Activated T-helper 1 cell treated with anti-CD3 and anti-CD28 coated beads, Interleukin-12 subunit alpha, Interleukin-12 subunit beta, Interleukin-2, Interleukin-4 antibody, amounts not matched to agents 30 ng/mL and 10 ng/mL and 1 ng/mL, durations not matched to agents 14 hours and 24 hours and 36 hours (primary cell): ENCODE results near the gene CEMP1. TPM values are rescaled to one million over a fixed set of nuclear protein-coding genes. Genes with fewer than 3 reads are reported as not detected.
"Not testable (repeated sequence)": the region's sequence is repeated elsewhere in the genome, so short reads cannot be mapped to it uniquely, and the experiment has no call there.

Experiments
- DNase-seq: peaks from one replicate; pipeline ENCODE4 v3.0.0; 2021; ENCODE audit warnings: low spot score
- H3K27ac Mint-ChIP-seq: one replicate; pipeline ENCODE4 v1.8.0; 2021; ENCODE audit warnings: mild to moderate bottlenecking, mixed read lengths
- H3K27me3 Mint-ChIP-seq: one replicate; pipeline ENCODE4 v1.8.0; 2022; ENCODE audit warnings: mild to moderate bottlenecking, moderate library complexity, mixed read lengths; ENCODE audit not compliant: insufficient read depth
- H3K36me3 Mint-ChIP-seq: one replicate; pipeline ENCODE4 v1.8.0; 2021; ENCODE audit warnings: low read depth, mixed read lengths
- H3K4me1 Mint-ChIP-seq: one replicate; pipeline ENCODE4 v1.8.0; 2021; ENCODE audit warnings: low read depth, mixed read lengths
- H3K4me3 Mint-ChIP-seq: one replicate; pipeline ENCODE4 v1.8.0; 2021; ENCODE audit warnings: mild to moderate bottlenecking, moderate library complexity, mixed read lengths
- H3K9me3 Mint-ChIP-seq: one replicate; pipeline ENCODE4 v1.8.0; 2021; ENCODE audit warnings: mixed read lengths
- intact Hi-C: fragments of 100-400 bp; cut with micrococcal nuclease; formaldehyde crosslinking; loops from one replicate; pipeline ENCODE4 v1.15.1; 2024
- total RNA-seq: library from RNA; stranded (reverse); gene quantifications from 2 replicates; pipeline ENCODE4 v1.2.3, GENCODE V29; 2022

Gene CEMP1
- total RNA-seq, 1 donor from 2014 or later: 0.23 TPM

DNA sequence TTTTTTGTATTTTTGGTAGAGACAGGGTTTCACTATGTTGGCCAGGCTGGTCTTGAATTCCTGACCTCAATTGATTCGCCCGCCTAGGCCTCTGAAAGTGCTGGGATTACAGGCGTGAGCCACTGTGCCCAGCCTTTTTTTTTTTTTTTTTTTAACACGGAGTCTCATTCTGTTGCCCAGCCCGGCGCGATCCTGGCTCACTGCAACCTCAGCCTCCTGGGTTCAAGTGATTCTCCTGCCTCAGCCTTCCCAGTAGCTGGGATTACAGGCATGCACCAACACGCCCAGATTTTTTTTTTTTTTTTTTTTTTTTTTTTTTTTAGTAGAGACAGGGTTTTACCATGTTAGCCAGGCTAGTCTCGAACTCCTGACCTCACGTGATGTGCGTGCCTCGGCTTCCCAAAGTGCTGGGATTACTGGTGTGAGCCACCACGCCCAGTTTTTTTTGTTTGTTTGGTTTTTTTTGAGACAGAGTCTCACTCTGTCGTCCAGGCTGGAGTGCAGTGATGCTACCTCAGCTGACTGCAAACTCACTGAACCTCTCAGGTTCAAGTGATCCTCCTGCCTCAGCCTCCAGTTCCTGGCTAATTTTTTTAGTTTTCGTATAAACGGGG, 2.0 kb upstream of the CEMP1 start:
- intact Hi-C loops: loop anchor here (2.0 to 10.0 kb wide), 5 partner anchors 58 to 920 kb away; partner anchors contain the start of genes CRAMP1, IFT140, NUBP2 and RNPS1
- peak overlapping the region; percentile 100 for H3K4me3 Mint-ChIP-seq
- H3K27ac Mint-ChIP-seq: peak overlapping the region; percentile 100

DNA sequence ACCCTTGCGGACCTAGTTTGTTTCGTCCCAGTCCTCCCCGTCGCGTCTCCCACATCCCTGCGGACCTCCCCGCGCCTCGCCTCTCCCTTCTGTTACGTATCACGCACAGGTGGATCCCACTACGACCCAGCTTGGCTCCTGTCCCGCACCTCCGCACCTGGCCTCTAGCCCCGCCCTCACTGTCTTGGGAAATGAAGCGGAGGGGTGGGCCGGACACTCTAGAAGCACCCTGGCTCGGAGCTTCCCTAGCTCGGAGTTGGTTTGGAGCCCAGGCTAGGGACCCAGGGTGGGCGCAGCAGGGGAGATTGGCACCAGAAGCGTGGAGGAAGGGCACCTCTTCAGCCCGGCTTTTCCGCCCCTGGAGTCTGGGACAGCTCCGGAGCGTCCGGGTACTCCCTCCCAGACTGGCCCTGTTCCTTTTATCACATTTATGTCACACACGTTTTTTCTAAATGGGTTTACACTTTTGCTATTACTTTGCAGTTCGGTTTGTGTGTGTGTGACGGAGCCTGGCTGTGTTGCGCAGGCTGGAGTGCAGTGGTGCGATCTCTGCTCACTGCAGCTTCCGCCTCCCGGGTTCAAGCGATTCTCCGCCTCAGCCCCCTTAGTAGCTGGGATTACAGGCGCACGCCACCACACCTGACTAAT, 1.4 kb upstream of the CEMP1 start:
- H3K4me3 Mint-ChIP-seq: peak overlapping the region; percentile 100

More for the DNA sequence above, 2.0 kb upstream of the CEMP1 start:
- not testable (repeated sequence) for H3K9me3 Mint-ChIP-seq, DNase-seq, H3K27me3 Mint-ChIP-seq, H3K36me3 Mint-ChIP-seq
- peaks cover 13% of the 10 kb centered on the region for H3K4me1 Mint-ChIP-seq

DNA sequence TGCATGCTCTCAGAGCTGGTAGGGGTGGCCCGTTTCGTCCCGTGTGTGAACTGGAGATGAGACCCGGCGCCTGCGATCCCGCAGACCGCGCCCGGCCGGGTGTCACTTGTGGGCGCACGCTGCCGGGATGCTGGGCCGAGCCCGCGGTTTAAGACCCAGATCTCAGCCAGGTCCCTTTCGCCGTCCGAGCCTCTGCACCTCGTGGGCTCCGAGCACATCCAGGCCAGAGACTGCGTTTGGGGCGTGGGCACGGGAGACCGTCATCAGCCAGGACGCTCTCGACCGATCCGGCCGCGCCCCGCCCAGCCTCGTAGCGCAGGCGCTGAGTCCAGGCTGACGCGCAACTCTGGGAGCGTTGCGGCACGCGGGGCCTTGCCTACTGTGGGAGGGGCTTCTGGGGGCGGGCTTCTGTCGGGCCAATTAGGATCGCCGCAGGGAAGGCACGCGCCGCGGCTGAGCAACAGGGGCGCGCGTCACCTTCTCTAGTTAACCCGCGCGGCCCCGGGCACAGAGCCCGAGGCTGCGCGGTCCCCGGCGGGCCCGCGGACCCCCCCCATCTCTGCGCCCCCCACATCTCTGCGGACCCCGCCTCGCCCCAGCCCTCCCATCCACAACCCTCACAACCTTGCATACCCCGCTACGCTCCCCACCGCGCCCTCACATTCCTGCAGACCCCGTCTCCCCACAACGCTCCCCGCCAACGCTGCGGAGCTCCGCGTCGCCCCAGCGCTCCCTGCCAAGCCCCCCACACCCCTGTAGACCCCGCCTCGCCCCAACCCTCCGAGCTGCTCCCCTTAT, 687 bp upstream of the CEMP1 start:
- DNase-seq: peak; percentile 97
- Mint-ChIP-seq H3K36me3 (peaks cover 2% of the 10 kb centered on the region), H3K4me1 (peaks cover 9% of the 10 kb centered on the region), H3K4me3 (peak overlapping the region; percentile 100), H3K27me3 (no peaks in the 10 kb centered on the region), H3K27ac (peak overlapping the region; percentile 100), H3K9me3 (no peaks in the 10 kb centered on the region)
- intact Hi-C loops: loop anchor here (1.0 to 10.0 kb wide), 7 partner anchors 12 to 919 kb away; partner anchors contain the start of genes AMDHD2, CCNF, CRAMP1 and IFT140

More for the DNA sequence above, 1.4 kb upstream of the CEMP1 start:
- intact Hi-C loops: loop anchor here (1.0 to 10.0 kb wide), 7 partner anchors 12 to 920 kb away; partner anchors contain the start of genes AMDHD2, CCNF, CRAMP1 and IFT140
- DNase-seq: peak; percentile 54
- Mint-ChIP-seq H3K9me3 (no peaks in the 10 kb centered on the region), H3K27me3 (no peaks in the 10 kb centered on the region), H3K27ac (peak overlapping the region; percentile 100), H3K36me3 (peaks cover 2% of the 10 kb centered on the region), H3K4me1 (peaks cover 13% of the 10 kb centered on the region)

DNA sequence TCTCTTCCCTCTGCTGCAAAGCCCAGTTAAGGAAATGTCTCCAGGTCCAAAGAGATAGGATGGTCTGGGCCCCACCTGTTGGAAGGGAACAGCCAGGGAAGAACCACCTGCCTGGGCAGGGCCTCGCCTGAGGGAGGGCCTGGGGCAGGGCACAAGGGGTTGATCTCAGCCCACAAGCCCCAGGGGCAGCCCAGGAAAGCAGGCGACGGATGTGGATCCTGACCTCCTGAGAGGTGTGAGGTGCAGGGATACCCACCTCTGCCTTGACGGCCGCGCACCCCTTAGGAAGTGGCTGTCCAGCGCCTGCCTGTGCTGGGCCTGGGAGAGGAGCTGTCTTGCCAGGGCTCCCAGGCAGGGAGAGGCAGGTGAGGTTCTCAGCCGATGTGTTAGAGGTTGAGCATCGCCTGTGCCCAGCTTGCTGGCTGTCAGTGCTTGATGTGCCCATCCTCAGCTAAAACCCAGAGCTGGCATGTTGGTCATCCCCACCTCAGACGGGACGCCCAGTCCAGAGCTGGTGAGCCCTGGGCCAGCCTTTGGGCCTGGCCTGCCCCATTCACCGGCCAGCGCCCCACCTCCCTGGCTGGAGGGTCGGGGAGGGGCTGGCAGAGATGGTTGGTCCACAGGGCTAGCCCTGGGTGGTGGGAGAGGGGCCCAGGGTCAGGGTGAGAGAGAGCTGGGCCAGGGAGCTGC, 434 bp downstream of the CEMP1 start:
- intact Hi-C loops: loop anchor here (5.0 to 10.0 kb wide), 3 partner anchors 263 to 874 kb away; partner anchors contain the start of genes NUBP2, RNPS1, SPSB3 and ZNF174
- H3K9me3 Mint-ChIP-seq: no peaks in the 10 kb centered on the region
- H3K27me3 Mint-ChIP-seq: no peaks in the 10 kb centered on the region
- H3K36me3 Mint-ChIP-seq: peaks cover 2% of the 10 kb centered on the region
- H3K4me3 Mint-ChIP-seq: peak overlapping the region; percentile 100
- DNase-seq: no peak
- H3K27ac Mint-ChIP-seq: peak overlapping the region; percentile 100
- H3K4me1 Mint-ChIP-seq: peaks cover 9% of the 10 kb centered on the region

DNA sequence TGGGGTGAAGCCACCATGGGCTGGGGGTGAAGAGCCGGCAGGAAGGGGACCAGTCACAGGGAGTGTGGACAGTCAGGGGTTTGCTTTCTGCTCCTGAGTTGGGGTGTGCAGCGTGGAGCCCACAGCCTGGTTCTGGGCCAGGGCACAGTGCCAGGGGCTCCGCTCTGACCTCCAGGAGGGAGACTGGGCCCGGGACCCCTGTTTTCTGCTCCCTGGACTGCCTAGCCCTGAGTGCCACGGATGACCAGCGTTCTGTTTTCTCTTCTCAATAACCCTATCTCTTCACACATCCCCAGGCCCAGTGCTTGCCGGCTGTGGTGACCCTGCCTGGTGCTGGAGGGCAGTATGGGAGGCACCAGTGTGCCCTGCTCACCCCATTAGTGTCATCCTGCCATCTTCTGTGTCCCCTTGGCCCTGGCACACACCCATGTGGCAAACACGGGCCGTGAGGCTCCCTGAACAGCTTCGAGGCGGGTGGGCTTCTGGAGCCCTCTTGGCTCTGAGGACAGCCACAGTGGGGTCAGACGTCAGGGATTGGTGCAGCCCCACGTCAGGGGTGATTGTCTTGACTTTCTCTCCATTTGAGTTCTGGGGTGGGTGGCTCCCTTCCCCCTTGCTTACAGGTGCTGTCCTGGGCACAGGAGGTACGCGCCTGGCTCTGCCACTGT, 1.1 kb downstream of the CEMP1 start:
- peak overlapping the region; percentile 66 for H3K27ac Mint-ChIP-seq
- no peak for DNase-seq
- no peak overlapping the region for H3K4me3 Mint-ChIP-seq

DNA sequence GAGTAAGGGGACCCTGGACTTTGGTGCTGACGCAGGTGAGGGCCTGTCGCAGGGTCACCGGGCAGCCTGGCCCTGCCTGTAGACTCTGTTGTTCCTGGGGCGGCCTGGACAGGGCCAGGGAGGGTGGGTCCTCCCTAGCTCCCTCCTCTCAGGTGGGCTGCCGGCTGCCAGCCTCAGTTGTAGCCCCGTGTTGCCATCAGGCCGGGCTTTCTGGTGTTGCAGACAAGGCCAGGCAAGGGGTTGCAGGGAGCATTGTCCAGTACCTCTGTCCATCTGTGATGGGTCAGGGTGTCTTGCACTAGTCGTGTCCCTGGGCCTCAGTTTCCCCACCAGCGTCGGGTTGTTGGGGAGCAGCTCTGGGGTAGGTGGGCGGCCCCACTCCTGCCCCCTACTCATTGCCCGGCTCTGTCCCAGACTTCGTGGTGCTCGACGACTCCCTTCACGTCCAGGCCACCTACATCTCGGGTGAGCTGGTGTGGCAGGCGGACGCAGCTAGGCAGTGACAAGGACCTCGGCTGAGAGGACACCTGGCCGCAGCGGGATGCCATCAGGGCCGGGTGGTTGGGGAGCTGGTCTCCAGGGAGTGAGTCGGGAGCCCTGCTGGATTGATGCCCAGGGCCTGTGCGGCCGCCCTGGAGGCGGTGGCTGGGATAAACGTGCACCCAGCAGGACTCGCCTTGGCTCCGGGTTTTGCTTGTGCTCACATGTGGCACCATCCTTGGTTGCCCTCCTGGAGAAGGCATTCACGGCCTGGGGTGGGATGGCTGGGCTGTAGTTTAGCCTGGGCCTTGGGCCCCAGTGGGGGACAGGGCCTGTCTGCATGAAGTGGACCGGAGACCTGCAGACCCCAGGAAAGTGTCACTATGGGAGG, 1.9 kb downstream of the CEMP1 start:
- Mint-ChIP-seq H3K36me3 (peaks cover 7% of the 10 kb centered on the region), H3K27ac (no peak overlapping the region), H3K9me3 (no peaks in the 10 kb centered on the region), H3K4me3 (no peak overlapping the region), H3K4me1 (peaks cover 12% of the 10 kb centered on the region), H3K27me3 (no peaks in the 10 kb centered on the region)
- DNase-seq: no peak
- intact Hi-C loops: no loop called here

More for the DNA sequence above, 1.1 kb downstream of the CEMP1 start:
- intact Hi-C loops: loop anchor here (5.0 to 10.0 kb wide), 3 partner anchors 263 to 875 kb away; partner anchors contain the start of genes NUBP2, RNPS1, SPSB3 and ZNF174
- H3K4me1 Mint-ChIP-seq: peaks cover 9% of the 10 kb centered on the region
- H3K9me3 Mint-ChIP-seq: no peaks in the 10 kb centered on the region
- peaks cover 2% of the 10 kb centered on the region for H3K36me3 Mint-ChIP-seq
- no peaks in the 10 kb centered on the region for H3K27me3 Mint-ChIP-seq

DNA sequence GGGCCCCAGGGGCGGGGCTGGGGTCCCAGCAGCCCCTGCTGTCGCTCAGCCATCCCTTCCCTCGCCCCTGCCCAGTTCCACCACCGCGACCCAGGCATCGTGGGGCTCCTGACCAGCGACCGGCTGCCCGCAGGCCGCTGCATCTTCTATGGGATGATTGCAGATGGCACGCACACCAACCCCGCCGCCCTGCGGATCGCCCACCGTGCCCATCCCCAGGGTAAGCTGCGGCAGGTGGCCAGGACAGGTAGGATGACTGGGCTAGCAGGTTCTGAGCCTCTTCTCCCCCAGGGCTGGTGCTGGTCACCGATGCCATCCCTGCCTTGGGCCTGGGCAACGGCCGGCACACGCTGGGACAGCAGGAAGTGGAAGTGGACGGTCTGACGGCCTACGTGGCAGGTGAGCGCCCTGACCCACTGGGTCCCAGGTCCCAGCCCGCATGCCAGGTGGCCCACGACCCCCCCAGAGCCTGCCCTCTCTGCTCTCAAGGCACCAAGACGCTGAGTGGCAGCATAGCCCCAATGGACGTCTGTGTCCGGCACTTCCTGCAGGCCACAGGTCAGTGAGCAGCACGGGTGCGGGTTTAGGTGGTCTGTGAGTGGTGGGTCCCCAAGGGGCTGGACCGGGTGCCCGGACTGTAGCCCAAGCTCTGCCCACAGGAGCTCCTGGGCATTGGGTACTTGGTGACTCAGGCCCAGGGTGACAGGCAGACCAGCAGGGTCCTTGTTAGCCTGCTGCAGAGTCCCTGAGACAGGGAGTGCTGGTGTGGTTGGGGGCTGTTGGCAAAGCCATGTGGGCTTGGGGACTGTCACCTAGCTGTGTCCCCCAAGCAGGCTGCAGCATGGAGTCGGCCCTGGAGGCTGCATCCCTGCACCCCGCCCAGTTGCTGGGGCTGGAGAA, 2.8 kb downstream of the CEMP1 start:
- Mint-ChIP-seq H3K4me1 (peaks cover 14% of the 10 kb centered on the region), H3K9me3 (no peaks in the 10 kb centered on the region)

DNA sequence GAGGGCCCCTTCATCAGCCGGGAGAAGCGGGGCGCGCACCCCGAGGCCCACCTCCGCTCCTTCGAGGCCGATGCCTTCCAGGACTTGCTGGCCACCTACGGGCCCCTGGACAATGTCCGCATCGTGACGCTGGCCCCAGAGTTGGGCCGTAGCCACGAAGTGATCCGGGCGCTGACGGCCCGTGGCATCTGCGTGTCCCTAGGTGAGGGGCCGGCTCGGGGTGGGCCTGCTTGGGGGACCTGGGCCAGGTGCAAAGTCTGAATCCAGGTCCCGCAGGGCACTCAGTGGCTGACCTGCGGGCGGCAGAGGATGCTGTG, 3.5 kb downstream of the CEMP1 start:
- intact Hi-C loops: no loop called here

More for the DNA sequence above, 2.8 kb downstream of the CEMP1 start:
- H3K4me3 Mint-ChIP-seq: no peak overlapping the region
- no peak overlapping the region for H3K27ac Mint-ChIP-seq
- peaks cover 14% of the 10 kb centered on the region for H3K36me3 Mint-ChIP-seq
- DNase-seq: no peak
- intact Hi-C loops: no loop called here
- no peaks in the 10 kb centered on the region for H3K27me3 Mint-ChIP-seq

DNA sequence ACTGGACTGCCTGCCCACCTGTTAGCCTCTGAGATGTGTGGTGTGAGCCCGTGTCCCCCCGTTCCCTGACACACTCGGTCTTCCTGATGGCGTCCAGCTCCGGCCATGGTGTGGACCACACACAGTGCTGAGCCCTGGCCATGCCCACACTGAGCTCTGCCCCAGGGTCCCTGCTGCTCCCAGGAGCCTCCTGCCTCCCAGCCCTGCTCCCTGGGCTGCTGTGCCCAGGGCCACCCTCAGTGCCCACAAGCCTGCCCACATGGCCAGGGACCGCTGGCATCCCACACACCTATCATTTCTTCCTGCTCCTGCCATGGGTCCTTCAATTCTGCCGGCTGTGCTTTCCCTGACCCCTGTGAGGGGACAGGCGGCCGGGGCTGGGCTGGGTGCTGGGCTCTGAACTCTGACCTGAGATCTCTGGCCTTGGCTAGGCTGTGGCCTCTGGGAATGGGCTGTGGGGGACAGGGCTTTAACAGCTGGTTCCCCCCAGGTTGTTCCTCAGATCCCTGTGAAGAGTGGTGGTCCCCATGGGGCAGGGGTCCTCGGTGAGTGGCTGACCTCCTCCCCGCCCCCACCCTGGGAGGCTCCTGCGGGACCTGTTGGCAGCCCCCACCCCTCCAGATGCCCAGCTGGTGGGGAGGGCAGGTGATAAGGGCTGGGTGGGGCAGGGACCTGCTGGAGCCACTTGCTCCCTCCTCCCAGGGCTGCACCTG, 4.0 kb downstream of the CEMP1 start:
- Mint-ChIP-seq H3K27me3 (no peaks in the 10 kb centered on the region), H3K4me1 (peaks cover 5% of the 10 kb centered on the region), H3K9me3 (no peaks in the 10 kb centered on the region), H3K27ac (no peak overlapping the region), H3K4me3 (no peak overlapping the region), H3K36me3 (peaks cover 14% of the 10 kb centered on the region)
- DNase-seq: no peak
- intact Hi-C loops: no loop called here

More for the DNA sequence above, 3.5 kb downstream of the CEMP1 start:
- peaks cover 10% of the 10 kb centered on the region for H3K4me1 Mint-ChIP-seq
- DNase-seq: no peak
- H3K36me3 Mint-ChIP-seq: peaks cover 14% of the 10 kb centered on the region
- no peaks in the 10 kb centered on the region for H3K27me3 Mint-ChIP-seq
- H3K27ac Mint-ChIP-seq: no peak overlapping the region
- H3K9me3 Mint-ChIP-seq: no peaks in the 10 kb centered on the region
- no peak overlapping the region for H3K4me3 Mint-ChIP-seq

DNA sequence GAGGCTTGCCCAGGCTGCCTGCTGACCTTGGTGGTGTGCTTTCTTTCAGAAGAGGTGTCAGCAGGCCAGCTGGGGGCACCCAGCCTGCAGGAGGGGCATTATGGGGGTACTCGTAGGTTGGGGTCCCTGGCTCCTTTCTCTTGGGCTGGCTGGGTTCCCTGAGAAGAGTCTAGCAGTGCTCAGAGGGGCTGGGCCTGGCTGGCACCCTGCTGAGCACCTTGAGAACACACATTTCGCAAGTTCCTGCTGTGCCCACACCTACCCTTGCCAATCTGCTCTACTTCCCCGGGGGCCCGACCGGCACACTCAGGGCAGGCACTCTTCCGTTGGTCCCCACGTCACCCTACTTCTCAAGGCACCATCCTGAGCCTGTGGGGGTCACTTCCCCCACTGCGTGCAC, 5.1 kb downstream of the CEMP1 start:
- Mint-ChIP-seq H3K27me3 (no peaks in the 10 kb centered on the region), H3K4me3 (no peak overlapping the region), H3K27ac (no peak overlapping the region), H3K4me1 (peaks cover 8% of the 10 kb centered on the region), H3K36me3 (peaks cover 16% of the 10 kb centered on the region), H3K9me3 (no peaks in the 10 kb centered on the region)
- intact Hi-C loops: no loop called here
- DNase-seq: no peak
